Hepatocyte (in vitro differentiated cells): Measurements from ENCODE around the gene EPHA5. TPM values are rescaled to one million over a fixed set of nuclear protein-coding genes. Genes with fewer than 3 reads are reported as not detected.

Experiments used
- DNase-seq: peaks from one replicate; pipeline ENCODE4 v3.0.0-alpha.2; 2016; ENCODE audit warnings: low spot score
- H2AFZ ChIP-seq: fragments of 200-600 bp; sonication (generic); 2 replicates; pipeline ENCODE4 v1.6.0; 2016; ENCODE audit warnings: antibody characterized with exemption, mild to moderate bottlenecking
- H3K27ac ChIP-seq: fragments of 200-600 bp; sonication (generic); 2 replicates; pipeline ENCODE4 v1.5.1; 2016; ENCODE audit warnings: mild to moderate bottlenecking
- H3K27me3 ChIP-seq: fragments of 200-600 bp; sonication (generic); 2 replicates; pipeline ENCODE4 v1.6.1; 2016
- H3K36me3 ChIP-seq: fragments of 200-600 bp; sonication (generic); replicated peaks from 2 replicates; pipeline ENCODE4 v1.5.1; 2016; ENCODE audit warnings: low read depth; ENCODE audit not compliant: insufficient read depth
- H3K4me1 ChIP-seq: fragments of 200-600 bp; sonication (generic); 2 replicates; pipeline ENCODE4 v1.5.1; 2016; ENCODE audit warnings: mild to moderate bottlenecking, moderate library complexity; ENCODE audit not compliant: insufficient read depth
- H3K4me2 ChIP-seq: fragments of 200-600 bp; sonication (generic); 2 replicates; pipeline ENCODE4 v1.6.0; 2016
- H3K4me3 ChIP-seq: fragments of 200-600 bp; sonication (generic); 2 replicates; pipeline ENCODE4 v1.5.1; 2016; ENCODE audit warnings: mild to moderate bottlenecking
- H3K79me2 ChIP-seq: fragments of 200-600 bp; sonication (generic); 2 replicates; pipeline ENCODE4 v1.6.0; 2017; ENCODE audit warnings: mild to moderate bottlenecking
- H3K9me2 ChIP-seq: fragments of 200-600 bp; sonication (generic); replicated peaks from 2 replicates; pipeline ENCODE4 v1.6.0; 2017; ENCODE audit warnings: mild to moderate bottlenecking; ENCODE audit not compliant: insufficient read depth
- H3K9me3 ChIP-seq: fragments of 200-600 bp; sonication (generic); 2 replicates; pipeline ENCODE4 v1.5.1; 2016; ENCODE audit warnings: low read depth, mild to moderate bottlenecking
- H4K20me1 ChIP-seq: fragments of 200-600 bp; sonication (generic); 2 replicates; pipeline ENCODE4 v1.6.0; 2016; ENCODE audit warnings: mild to moderate bottlenecking; ENCODE audit not compliant: insufficient read depth, poor library complexity, severe bottlenecking
- EZH2 ChIP-seq: fragments of 200-600 bp; sonication (generic); IDR thresholded peaks from 2 replicates; pipeline ENCODE4 v1.6.1; 2016; ENCODE audit warnings: antibody characterized with exemption, mild to moderate bottlenecking, borderline replicate concordance
- EZH2phosphoT487 ChIP-seq: fragments of 200-600 bp; sonication (generic); IDR thresholded peaks from one replicate; pipeline ENCODE4 v1.6.1; 2018; ENCODE audit warnings: antibody characterized with exemption, mild to moderate bottlenecking, low read depth, moderate library complexity; ENCODE audit not compliant: unreplicated experiment, severe bottlenecking
- WGBS: methylation state at CpG from one replicate; pipeline ENCODE4 v1.1.6; 2016; ENCODE audit warnings: low lambda C conversion rate; ENCODE audit errors: missing lambda C conversion rate; 5-methylcytosine and 5-hydroxymethylcytosine counted together
- polyA plus RNA-seq: library from polyadenylated mRNA; unstranded; fragments of >200 nt; fragmentation: Nextera tagmentation; extraction: Ambion mirVana; gene quantifications from 2 replicates; pipeline ENCODE4 v1.2.1, GENCODE V29; 2016
- total RNA-seq: library from RNA; depleted of rRNA; stranded (reverse); fragments of >200 nt; gene quantifications from 2 replicates; pipeline ENCODE4 v1.2.3, GENCODE V29; 2014
- TF ChIP-seq, protein P1 (sequence below): fragments of 200-600 bp; sonication (generic); IDR thresholded peaks from 2 replicates; pipeline ENCODE4 v1.5.1; 2016; ENCODE audit warnings: antibody characterized with exemption, mild to moderate bottlenecking; ENCODE audit not compliant: poor library complexity

Gene EPHA5
- total and polyA plus RNA-seq, 2 experiments from 2014 or later, result 0.05 to 0.63 TPM

DNA sequence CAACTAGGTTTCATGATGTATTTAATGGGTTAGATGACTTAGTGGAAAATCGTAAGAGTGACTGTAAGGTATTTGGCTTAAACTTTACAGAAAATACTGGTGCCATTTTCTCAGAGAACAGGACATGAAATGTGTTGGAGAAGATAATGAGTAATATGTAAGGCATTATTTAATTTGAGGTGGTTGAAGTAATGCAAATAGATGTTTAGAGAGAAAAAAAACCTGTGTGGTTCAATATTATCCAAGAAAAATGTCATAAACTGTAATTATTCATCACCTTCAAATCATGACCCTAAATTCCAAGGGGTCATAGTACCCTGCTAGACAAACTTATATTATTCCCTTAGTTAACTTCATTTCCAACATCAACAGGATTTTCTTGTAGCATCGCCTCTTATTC lies 171.7 kb downstream of the EPHA5 start:
- no peaks in the 10 kb centered on the region for H3K9me2 ChIP-seq
- no peak overlapping the region for H3K4me3 ChIP-seq
- no peaks in the 10 kb centered on the region for H3K27me3 ChIP-seq
- no peak overlapping the region for H2AFZ ChIP-seq
- 79% methylated on average over 2 of the region's 2 CpGs for WGBS
- H3K9me3 ChIP-seq, result no peaks in the 10 kb centered on the region
- no peaks in the 10 kb centered on the region for H4K20me1 ChIP-seq
- H3K4me1 ChIP-seq, result no peaks in the 10 kb centered on the region
- H3K4me2 ChIP-seq, result no peak overlapping the region
- H3K36me3 ChIP-seq, result no peaks in the 10 kb centered on the region
- DNase-seq, result no peak
- no peak overlapping the region for H3K27ac ChIP-seq
- H3K79me2 ChIP-seq, result no peaks in the 10 kb centered on the region
- TF ChIP-seq, protein P1, sequence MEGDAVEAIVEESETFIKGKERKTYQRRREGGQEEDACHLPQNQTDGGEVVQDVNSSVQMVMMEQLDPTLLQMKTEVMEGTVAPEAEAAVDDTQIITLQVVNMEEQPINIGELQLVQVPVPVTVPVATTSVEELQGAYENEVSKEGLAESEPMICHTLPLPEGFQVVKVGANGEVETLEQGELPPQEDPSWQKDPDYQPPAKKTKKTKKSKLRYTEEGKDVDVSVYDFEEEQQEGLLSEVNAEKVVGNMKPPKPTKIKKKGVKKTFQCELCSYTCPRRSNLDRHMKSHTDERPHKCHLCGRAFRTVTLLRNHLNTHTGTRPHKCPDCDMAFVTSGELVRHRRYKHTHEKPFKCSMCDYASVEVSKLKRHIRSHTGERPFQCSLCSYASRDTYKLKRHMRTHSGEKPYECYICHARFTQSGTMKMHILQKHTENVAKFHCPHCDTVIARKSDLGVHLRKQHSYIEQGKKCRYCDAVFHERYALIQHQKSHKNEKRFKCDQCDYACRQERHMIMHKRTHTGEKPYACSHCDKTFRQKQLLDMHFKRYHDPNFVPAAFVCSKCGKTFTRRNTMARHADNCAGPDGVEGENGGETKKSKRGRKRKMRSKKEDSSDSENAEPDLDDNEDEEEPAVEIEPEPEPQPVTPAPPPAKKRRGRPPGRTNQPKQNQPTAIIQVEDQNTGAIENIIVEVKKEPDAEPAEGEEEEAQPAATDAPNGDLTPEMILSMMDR, result no peak
- no peak for TF ChIP-seq EZH2phosphoT487
- TF ChIP-seq EZH2, result no peak

DNA sequence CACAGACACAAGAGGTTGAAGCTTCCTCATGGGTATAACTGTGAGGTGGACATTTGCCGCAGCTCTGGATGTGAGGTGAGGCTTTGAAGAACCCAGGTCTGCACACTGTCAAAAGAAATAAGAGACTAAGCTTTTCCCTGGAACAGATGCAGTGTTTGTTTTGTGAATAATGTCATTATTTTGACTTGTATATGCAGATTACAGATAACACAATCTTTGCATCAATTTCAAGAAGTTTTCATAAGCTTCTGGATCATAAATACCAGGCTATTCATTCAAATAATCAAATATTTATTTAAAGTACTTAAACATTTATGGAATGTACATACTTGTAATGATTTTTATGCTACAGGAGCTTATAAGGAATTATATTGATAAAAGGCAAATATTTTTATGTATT lies 174.8 kb downstream of the EPHA5 start:
- H3K9me2 ChIP-seq, result peaks cover 3% of the 10 kb centered on the region
- H2AFZ ChIP-seq, result no peak overlapping the region
- H3K4me2 ChIP-seq, result no peak overlapping the region
- DNase-seq, result no peak
- H3K4me1 ChIP-seq, result no peaks in the 10 kb centered on the region
- no peak overlapping the region for H3K27ac ChIP-seq
- no peaks in the 10 kb centered on the region for H3K36me3 ChIP-seq
- WGBS, result 73% methylated on average over 1 of the region's 1 CpG
- H3K27me3 ChIP-seq, result no peaks in the 10 kb centered on the region
- H4K20me1 ChIP-seq, result no peaks in the 10 kb centered on the region
- H3K79me2 ChIP-seq, result no peaks in the 10 kb centered on the region
- no peaks in the 10 kb centered on the region for H3K9me3 ChIP-seq
- no peak overlapping the region for H3K4me3 ChIP-seq
- TF ChIP-seq EZH2, result no peak
- no peak for TF ChIP-seq EZH2phosphoT487
- TF ChIP-seq, protein P1, result no peak

- Histone ChIP-seq H3K79me2 (no peaks in the 10 kb centered on the region), H3K36me3 (no peaks in the 10 kb centered on the region), H3K9me3 (no peaks in the 10 kb centered on the region), H3K9me2 (no peaks in the 10 kb centered on the region), H3K27ac (no peak overlapping the region), H3K4me1 (no peaks in the 10 kb centered on the region), H3K4me3 (no peak overlapping the region), H3K27me3 (no peaks in the 10 kb centered on the region), H4K20me1 (no peaks in the 10 kb centered on the region), H2AFZ (no peak overlapping the region), H3K4me2 (no peak overlapping the region)
- DNase-seq, result no peak
- no peak for TF ChIP-seq EZH2
- TF ChIP-seq, protein P1, result no peak
- no peak for TF ChIP-seq EZH2phosphoT487
- 94% methylated on average over 1 of the region's 1 CpG for WGBS
Measured at GRCh38 chr4:65482410-65482809, 187.9 kb downstream of the EPHA5 start.

DNA sequence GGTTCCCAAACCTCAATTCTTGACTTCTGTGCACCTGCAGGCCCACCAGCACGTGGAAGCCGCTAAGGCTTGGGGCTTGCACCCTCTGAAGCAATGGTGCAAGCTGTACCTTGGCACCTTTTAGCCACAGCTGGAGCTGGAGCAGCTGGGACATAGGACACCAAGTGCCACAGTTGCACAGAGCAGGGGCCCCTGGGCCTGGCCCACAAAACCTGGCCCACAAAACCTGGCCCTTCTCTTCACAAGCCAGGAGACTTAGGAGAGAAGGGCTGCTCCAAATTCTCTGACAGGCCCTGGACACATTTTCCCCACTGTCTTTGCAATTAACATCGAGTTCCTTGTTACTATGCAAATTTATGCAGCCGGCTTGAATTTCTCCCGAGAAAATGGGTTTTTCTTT lies 197.8 kb downstream of the EPHA5 start:
- no peak for DNase-seq
- H4K20me1 ChIP-seq, result no peaks in the 10 kb centered on the region
- TF ChIP-seq EZH2, result no peak
- no peak for TF ChIP-seq EZH2phosphoT487
- TF ChIP-seq, protein P1, result no peak
- H3K4me1 ChIP-seq, result no peaks in the 10 kb centered on the region
- H3K36me3 ChIP-seq, result no peaks in the 10 kb centered on the region
- no peak overlapping the region for H3K27ac ChIP-seq
- WGBS, result 96% methylated on average over 5 of the region's 5 CpGs
- H3K4me2 ChIP-seq, result no peak overlapping the region
- H3K4me3 ChIP-seq, result no peak overlapping the region
- no peak overlapping the region for H2AFZ ChIP-seq
- H3K9me3 ChIP-seq, result no peaks in the 10 kb centered on the region
- H3K79me2 ChIP-seq, result no peaks in the 10 kb centered on the region
- H3K27me3 ChIP-seq, result no peaks in the 10 kb centered on the region
- H3K9me2 ChIP-seq, result no peaks in the 10 kb centered on the region
